ENCODE measurements around the gene MAP4K4. TPM values are rescaled to one million over a fixed set of nuclear protein-coding genes. Genes with fewer than 3 reads are reported as not detected.

The MAP4K4 gene
- total RNA-seq, 1 experiment from 2014 or later: 132 TPM

- H4K20me1 ChIP-seq (ENCODE audit: control insufficient read depth, insufficient read depth, insufficient read length): no peaks in the 10 kb centered on the region
- no peak overlapping the region for H4K8ac ChIP-seq (replicated peaks; ENCODE audit: insufficient read length, low read depth, low read length)
- no peak overlapping the region for H2BK20ac ChIP-seq (ENCODE audit: low read depth, low read length, poor library complexity, severe bottlenecking)
- peaks cover 10% of the 10 kb centered on the region for H3K4me1 ChIP-seq (ENCODE audit: insufficient read depth, low read length)
- H2BK120ac ChIP-seq (ENCODE audit: low read depth, low read length, poor library complexity, severe bottlenecking): no peak overlapping the region
- H3K23me2 ChIP-seq (ENCODE audit: insufficient read length, low read depth, low read length, poor library complexity, severe bottlenecking): no peaks in the 10 kb centered on the region
- H3K79me2 ChIP-seq (ENCODE audit: insufficient read depth, low read length): peaks cover 49% of the 10 kb centered on the region; the same call in 1 of the 2 replicates
- no peak overlapping the region for H3T11ph ChIP-seq (ENCODE audit: low read length)
- no peak overlapping the region for H3K9ac ChIP-seq (ENCODE audit: extremely low read depth, insufficient read length, low read length)
- Mint-ChIP-seq H3K27me3 (ENCODE audit: low read depth) (no peaks in the 10 kb centered on the region), H3K9me3 (no peaks in the 10 kb centered on the region), H3K4me3 (no peak overlapping the region), H3K4me1 (peaks cover 58 to 64% of the 10 kb centered on the region in 2 experiments), H3K27ac (peak overlapping the region; percentile 5 to 74 (median 19); a peak in 3 of 7 replicates), H3K36me3 (ENCODE audit: insufficient read depth in 1 of 3, low read depth in 3 of 3) (no peaks in the 10 kb centered on the region; a peak in 2 of 7 replicates)
- no peak overlapping the region for H2AFZ ChIP-seq (ENCODE audit: low read length)
- H3K79me1 ChIP-seq (ENCODE audit: insufficient read depth, low read depth, low read length, poor library complexity, severe bottlenecking): peaks cover 9% of the 10 kb centered on the region
- no peak overlapping the region for H3K27ac ChIP-seq (ENCODE audit: insufficient read length, low read depth, low read length)
- no peak overlapping the region for H3K18ac ChIP-seq (ENCODE audit: insufficient read length, low read depth, low read length)
- H2AK5ac ChIP-seq (ENCODE audit: insufficient read length, low read length): no peak overlapping the region
- no peak overlapping the region for H3K4ac ChIP-seq (ENCODE audit: low read depth, low read length)
- TF ChIP-seq CTCF (conservative IDR thresholded peaks at IDR 0.05): no peak
- H4K91ac ChIP-seq (ENCODE audit: insufficient read length, low read depth, low read length): no peak overlapping the region
- no peak overlapping the region for H3K4me2 ChIP-seq (ENCODE audit: insufficient read depth, insufficient read length, low read length)
- no peak overlapping the region for H2BK15ac ChIP-seq (ENCODE audit: low read depth, low read length)
- no peak overlapping the region for H3K56ac ChIP-seq (ENCODE audit: insufficient read length, low read depth, low read length)
- no peak overlapping the region; the same call in 1 of the 2 replicates for H3K14ac ChIP-seq (ENCODE audit: insufficient read depth, low read length)
- no peak overlapping the region for H2BK5ac ChIP-seq (ENCODE audit: insufficient read length, low read length)
- DNase-seq: no peak
- H3K9me3 ChIP-seq (ENCODE audit: control insufficient read depth, low read depth, low read length): no peaks in the 10 kb centered on the region
- WGBS (ENCODE audit: extremely low coverage, insufficient read length, low lambda C conversion rate): no CpG with 5 or more reads among the region's 4 CpGs
- no peak overlapping the region for H2BK12ac ChIP-seq (ENCODE audit: insufficient read length, low read depth, low read length)
- H3K23ac ChIP-seq (ENCODE audit: insufficient read length, low read depth, low read length): no peak overlapping the region
- no peak overlapping the region for H4K5ac ChIP-seq (ENCODE audit: insufficient read length, low read depth, low read length)
- no peaks in the 10 kb centered on the region for H3K27me3 ChIP-seq (ENCODE audit: insufficient read depth, low read length)
These were observed 35.9 kb downstream of the MAP4K4 start for GRCh38 chr2:101733257-101733993.

Data from H9 (cell line).